COR-L47 (cell line): ENCODE measurements around the gene LIPN.
"Not testable (repeated sequence)": the region's sequence is repeated elsewhere in the genome, so short reads cannot be mapped to it uniquely, and the experiment has no call there.

ENCODE experiments used
- DNase-seq: peaks from one replicate; lab custom pipeline; 2025; lab: John Stamatoyannopoulos, UW

The LIPN gene, protein sequence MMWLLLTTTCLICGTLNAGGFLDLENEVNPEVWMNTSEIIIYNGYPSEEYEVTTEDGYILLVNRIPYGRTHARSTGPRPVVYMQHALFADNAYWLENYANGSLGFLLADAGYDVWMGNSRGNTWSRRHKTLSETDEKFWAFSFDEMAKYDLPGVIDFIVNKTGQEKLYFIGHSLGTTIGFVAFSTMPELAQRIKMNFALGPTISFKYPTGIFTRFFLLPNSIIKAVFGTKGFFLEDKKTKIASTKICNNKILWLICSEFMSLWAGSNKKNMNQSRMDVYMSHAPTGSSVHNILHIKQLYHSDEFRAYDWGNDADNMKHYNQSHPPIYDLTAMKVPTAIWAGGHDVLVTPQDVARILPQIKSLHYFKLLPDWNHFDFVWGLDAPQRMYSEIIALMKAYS

GRCh38 chr10:88759366-88760101 is at the start of gene LIPN:
Gene LIPN (plus strand): TSS chr10:88760020. CDS start chr10:88761406, 1,386 bp downstream.
- no peak for DNase-seq

DNA sequence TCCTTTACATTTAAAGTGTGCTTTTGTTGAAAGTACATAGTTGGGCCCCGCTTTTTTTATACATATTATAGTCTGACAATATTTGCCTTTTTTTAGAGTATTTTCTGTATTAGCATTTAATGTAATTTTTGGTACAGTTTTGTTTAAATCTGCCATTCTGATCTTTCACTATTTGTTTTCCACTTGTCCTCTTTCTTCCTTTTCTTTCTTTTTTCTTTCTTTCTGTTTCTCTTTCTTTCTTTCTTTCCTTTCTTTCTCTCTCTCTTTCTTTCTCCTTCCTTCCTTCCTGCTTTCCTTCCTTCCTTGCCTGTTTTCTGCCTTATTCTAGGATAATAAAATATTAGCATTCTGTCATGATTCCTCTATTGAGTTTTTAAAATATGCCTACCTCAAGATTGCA is 44.3 kb upstream of the LIPN start:
- DNase-seq = no peak

DNA sequence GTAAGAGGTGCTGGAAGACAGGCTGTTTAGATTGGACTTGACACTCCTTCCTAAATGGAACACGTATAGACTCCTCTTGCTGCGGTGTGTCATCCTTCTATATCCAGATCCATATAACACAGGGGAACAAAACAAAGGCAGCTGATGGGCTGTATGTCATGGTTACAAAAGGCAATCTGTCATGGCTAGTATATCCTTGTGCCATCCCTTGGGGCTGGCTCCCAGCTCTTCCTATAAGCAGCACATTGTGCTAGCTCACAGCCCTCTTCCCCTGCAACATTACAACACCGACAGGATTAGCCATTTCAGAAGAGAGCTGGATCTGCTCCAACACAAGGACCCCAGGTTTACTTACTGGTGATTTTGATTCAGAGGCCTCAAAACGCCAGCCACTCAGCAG is 38.4 kb upstream of the LIPN start:
- no peak for DNase-seq

- DNase-seq = no peak
These were observed 34.0 kb upstream of the LIPN start for GRCh38 chr10:88725798-88726197.

DNA sequence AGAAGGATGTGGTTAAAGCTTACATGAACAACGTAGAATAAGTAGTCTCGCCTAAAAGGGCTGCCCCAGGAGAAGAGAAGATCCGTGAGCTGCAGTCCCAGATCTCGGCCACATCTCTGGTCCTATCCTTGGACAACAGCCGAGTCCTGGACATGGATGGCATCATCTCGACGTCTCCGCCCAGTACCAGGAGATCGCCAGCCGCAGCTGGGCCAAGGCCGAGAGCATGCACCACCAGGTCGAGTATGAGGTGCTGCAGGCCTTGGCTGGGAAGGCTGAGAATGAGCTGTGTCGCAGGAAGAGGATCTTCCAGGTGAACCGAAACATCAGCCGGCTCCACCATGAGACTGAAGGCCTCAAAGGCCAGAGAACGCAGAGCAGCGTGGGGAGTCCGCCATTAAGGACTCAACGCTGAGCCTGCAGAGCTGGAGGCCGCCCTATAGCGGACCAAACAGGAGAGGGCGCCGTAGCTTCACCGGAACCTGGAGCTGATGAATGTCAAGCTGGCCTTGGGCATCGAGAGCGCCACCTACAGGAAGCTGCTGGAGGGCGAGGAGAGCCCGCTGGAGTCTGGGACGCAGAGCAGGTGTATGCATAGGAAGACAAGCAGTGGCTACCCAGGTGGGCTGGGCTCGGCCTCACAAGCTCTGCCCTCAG is 31.6 kb upstream of the LIPN start:
- no peak for DNase-seq

GRCh38 chr10:88730864-88731263 is 29.0 kb upstream of the LIPN start:
- no peak for DNase-seq

GRCh38 chr10:88731296-88731695 is 28.5 kb upstream of the LIPN start:
- no peak for DNase-seq

- DNase-seq = no peak
These were observed 26.6 kb upstream of the LIPN start for GRCh38 chr10:88733215-88733614.

- DNase-seq = no peak
These were observed 24.2 kb upstream of the LIPN start for GRCh38 chr10:88735661-88736060.

- DNase-seq = not testable (repeated sequence)
These were observed 17.9 kb upstream of the LIPN start for GRCh38 chr10:88741921-88742320.

DNA sequence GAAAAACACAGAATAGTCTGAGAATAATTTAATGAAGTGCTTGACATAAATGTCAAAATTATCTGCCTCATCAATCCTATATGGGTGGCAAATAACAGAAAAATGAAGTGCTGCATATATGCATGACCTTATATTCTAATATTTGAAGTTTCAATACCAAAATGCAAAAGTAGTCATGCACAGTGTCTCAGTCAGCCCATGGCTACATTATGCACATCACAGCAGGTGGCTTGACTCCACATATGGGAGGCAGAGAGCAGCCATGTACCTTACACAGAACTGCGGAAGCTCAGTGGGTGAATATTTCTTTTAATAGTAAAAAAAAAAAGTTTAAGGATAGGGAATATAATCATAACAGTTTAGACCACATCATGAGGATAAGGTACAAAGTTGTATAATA is 17.4 kb upstream of the LIPN start:
- no peak for DNase-seq

DNA sequence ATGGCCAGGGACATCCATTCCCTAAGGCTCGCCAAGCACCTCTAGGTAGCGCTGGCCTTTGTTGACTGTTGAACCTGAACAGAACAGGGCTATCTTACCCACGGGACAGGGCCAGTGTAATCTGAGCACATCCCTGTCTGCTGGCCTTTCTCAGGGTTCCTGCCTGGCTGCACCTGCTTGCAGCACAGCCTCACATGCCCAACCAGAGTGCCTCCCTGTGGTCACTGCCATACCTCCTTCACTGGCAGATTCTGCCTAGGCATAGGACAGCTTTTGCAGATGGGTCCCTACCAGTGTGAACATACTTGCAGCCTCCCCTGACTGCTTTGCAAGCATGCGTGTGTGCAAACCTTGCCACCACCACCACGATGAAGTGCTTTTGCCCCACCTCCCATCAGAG is 15.8 kb upstream of the LIPN start:
- no peak for DNase-seq

DNA sequence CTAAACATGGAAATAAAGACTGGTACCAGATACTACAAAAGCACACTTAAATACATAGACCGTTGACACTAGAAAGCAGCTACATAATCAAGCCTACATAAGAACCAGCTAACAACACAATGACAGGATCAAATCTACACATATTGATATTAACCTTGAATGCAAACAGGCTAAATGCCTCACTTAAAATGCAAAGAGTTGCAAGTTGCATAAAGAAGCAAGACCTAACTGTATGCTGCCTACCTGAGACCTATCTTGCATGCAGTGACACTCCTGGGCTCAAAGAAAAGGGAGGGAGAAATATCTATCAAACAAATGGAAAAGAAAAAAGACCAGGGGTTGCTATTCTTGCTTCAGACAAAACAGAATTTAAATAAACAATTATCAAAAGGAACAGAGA is 14.2 kb upstream of the LIPN start:
- DNase-seq = no peak

- no peak for DNase-seq
These were observed 5.5 kb upstream of the LIPN start for GRCh38 chr10:88754287-88754686.

GRCh38 chr10:88755753-88756152 is 4.1 kb upstream of the LIPN start:
- DNase-seq = no peak

DNA sequence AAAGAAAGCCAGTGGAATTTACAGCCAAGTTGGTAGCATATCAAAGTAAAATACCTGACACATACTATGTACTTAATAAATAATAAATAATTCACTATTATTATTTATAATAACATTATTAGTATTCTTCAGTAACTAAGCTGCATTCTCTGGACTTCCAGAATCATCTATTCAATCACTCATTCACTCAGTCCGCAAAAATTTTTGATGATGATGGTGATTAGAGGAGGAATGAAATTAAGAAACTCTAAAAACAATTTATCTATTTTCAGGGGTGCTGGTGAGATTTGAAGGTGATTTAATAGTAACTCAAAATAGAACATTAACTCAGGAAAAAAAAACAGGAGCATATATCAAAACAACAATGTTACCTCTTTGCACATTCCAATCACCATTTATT is 3.2 kb upstream of the LIPN start:
- no peak for DNase-seq

DNA sequence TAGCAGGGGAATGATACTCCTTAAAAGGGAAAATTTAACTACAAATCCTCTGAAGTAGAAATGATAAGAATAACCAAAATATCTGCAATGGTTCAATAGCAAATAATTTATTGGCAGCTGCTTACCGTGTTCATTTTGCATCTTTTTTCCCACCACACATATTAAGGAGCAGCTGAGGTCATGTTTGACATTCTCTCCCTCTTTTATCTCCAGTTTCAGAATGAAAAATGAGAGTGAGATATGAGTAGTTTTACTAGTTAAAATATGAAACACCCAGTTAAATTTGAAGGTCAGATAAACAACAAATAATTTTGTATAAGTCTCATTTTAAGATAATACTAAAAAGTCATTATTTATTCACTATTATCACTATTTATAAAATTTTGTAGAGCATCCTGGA is 3.1 kb downstream of the LIPN start:
- no peak for DNase-seq

DNA sequence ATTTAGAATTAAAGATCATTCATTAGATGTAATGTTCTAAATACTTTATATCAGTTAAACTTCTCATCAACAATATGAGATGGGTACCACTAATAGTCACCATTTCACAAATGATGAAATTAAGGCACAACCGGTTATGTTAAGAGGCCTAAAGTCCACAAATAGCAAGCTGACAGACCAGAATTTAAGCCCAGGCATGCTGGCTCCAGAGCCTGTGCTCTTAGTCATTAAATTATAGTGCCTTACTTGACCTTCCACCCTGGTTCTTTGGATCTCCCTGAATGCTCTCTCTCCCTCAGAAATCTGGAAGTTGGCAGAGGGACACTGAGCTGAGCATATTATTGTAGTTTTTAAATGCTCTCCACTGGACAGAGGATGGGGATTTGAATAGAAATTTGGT is 3.6 kb downstream of the LIPN start:
- no peak for DNase-seq

GRCh38 chr10:88764110-88764509 is 4.3 kb downstream of the LIPN start:
- DNase-seq = no peak

DNA sequence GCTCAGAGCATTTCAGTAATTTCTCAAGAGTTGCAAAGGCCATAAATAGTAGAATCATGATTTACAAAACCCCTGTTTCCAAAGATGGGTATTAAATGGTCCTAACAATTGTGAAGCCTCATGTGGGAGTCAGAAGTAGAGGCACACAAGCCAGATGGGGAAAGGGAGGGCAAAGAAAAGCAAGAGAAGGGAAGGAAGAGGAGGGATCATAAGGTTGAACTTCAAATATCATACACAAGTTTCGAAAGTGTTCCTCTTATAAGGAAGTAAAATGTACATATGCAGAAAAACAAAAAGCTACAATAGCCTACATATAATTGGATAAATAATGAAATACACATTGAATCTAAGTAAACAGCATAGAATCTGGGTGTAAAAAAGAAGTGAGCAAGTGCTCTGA is 6.0 kb downstream of the LIPN start:
- no peak for DNase-seq

GRCh38 chr10:88769384-88769783 is 9.6 kb downstream of the LIPN start:
- DNase-seq = no peak

DNA sequence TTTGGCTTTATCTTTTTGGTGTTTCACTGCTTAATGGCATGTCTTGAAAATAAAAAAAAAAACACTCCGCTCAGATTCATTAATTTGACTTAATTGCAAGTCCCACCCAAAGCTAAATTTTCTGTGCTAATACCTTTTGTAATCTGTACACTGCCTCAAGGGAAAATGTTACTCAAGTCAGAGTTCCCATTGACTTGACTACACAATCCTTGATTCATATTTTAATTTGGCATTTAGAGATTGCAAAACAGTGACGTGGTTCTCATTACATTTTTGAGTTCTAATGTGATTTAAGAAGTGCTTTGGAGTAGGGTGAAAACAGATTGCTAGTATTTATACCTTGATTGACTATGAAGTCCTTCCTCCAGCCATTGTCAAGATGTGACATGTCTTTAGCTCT is 21.4 kb downstream of the LIPN start:
- no peak for DNase-seq

GRCh38 chr10:88782222-88782621 is 22.4 kb downstream of the LIPN start:
- DNase-seq = no peak
